Tibial nerve (tissue), 4 donors: ENCODE data around the gene KSR1.

Experiments
- EP300 ChIP-seq, 2 donors: sonication (generic); formaldehyde crosslinking; IDR thresholded peaks; one replicate each; pipeline ENCODE4 v1.6.1; 2017; ENCODE audit warnings: antibody characterized with exemption in 2 of 2, mild to moderate bottlenecking in 1 of 2
- TF ChIP-seq, protein P1 (sequence below), 5 experiments: fragments of 200-600 bp in 3 of 5; fragments of 450-650 bp in 2 of 5; sonication (generic) in 3 of 5; IDR thresholded peaks; one replicate each; pipeline ENCODE4 v1.5.1; 2016 to 2019; ENCODE audit warnings: antibody characterized with exemption in 5 of 5, mild to moderate bottlenecking in 3 of 5, moderate library complexity in 2 of 5

DNA sequence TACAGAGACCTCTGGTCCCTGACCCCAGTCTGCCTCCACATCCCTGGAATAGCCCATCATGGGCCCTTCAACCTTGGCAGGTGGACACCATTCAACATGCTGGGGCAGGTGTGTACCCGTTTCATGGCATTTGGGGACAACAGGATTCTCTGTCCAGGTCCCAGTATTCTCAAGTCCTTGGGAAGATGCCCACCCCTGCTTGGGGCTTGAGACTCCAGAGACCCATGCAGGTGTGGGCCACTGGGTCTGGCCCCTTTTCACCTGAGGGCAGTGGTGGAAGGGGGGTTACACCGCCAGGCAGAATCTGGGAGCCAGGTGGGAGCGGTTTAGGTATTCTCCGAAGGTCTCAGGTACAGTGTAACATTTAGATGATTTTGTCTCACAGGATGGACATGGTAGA is 37.1 kb upstream of the KSR1 start:
- no peak for TF ChIP-seq EP300 (IDR thresholded peaks at IDR 0.05)
- TF ChIP-seq, protein P1, sequence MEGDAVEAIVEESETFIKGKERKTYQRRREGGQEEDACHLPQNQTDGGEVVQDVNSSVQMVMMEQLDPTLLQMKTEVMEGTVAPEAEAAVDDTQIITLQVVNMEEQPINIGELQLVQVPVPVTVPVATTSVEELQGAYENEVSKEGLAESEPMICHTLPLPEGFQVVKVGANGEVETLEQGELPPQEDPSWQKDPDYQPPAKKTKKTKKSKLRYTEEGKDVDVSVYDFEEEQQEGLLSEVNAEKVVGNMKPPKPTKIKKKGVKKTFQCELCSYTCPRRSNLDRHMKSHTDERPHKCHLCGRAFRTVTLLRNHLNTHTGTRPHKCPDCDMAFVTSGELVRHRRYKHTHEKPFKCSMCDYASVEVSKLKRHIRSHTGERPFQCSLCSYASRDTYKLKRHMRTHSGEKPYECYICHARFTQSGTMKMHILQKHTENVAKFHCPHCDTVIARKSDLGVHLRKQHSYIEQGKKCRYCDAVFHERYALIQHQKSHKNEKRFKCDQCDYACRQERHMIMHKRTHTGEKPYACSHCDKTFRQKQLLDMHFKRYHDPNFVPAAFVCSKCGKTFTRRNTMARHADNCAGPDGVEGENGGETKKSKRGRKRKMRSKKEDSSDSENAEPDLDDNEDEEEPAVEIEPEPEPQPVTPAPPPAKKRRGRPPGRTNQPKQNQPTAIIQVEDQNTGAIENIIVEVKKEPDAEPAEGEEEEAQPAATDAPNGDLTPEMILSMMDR (IDR thresholded peaks at IDR 0.05), result no peak
